ENCODE data around the gene ZDHHC7. TPM values are rescaled to one million over a fixed set of nuclear protein-coding genes. Genes with fewer than 3 reads are reported as not detected.
"Not testable (repeated sequence)": the region's sequence is repeated elsewhere in the genome, so short reads cannot be mapped to it uniquely, and the experiment has no call there.

The ZDHHC7 gene
- total and polyA plus RNA-seq, 4 donors: 2.5 to 14.9 (median 12.1) TPM

GRCh38 chr16:84940670-84941551 is 70.4 kb downstream of the ZDHHC7 start:
- Histone ChIP-seq H3K9me3 (ENCODE audit: control insufficient read depth in 4 of 4, low read length in 3 of 4) (no peaks in the 10 kb centered on the region), H3K27me3 (ENCODE audit: control insufficient read depth in 4 of 4, insufficient read depth in 4 of 4, low read length in 3 of 4) (no peaks in the 10 kb centered on the region), H3K4me3 (ENCODE audit: low read depth in 1 of 3, low read length in 3 of 3) (no peak overlapping the region), H3K36me3 (ENCODE audit: control insufficient read depth in 4 of 4, insufficient read depth in 3 of 4, low read depth in 1 of 4, low read length in 3 of 4) (no peaks in the 10 kb centered on the region), H3K4me1 (ENCODE audit: control insufficient read depth in 4 of 4, insufficient read depth in 4 of 4, low read length in 3 of 4) (peaks cover 0 to 2% (median 0%) of the 10 kb centered on the region in 4 donors), H3K27ac (ENCODE audit: low read depth in 1 of 2, low read length in 2 of 2) (no peak overlapping the region), H3K9ac (ENCODE audit: low read depth in 1 of 2, low read length in 2 of 2) (no peak overlapping the region)
- WGBS: 82% methylated on average over 41 of the region's 41 CpGs
- no peak for TF ChIP-seq JUND (IDR thresholded peaks at IDR 0.05)
- no peak for TF ChIP-seq GABPA (IDR thresholded peaks at IDR 0.05 in 1 of 2, conservative IDR thresholded peaks at IDR 0.05 in 1 of 2)
- no peak for TF ChIP-seq FOXA2 (IDR thresholded peaks at IDR 0.05)
- no peak for TF ChIP-seq ZBTB33 (IDR thresholded peaks at IDR 0.05)
- TF ChIP-seq FOXA1 (IDR thresholded peaks at IDR 0.05): no peak
- no peak for TF ChIP-seq RXRA (IDR thresholded peaks at IDR 0.05)
- TF ChIP-seq YY1 (IDR thresholded peaks at IDR 0.05): no peak
- TF ChIP-seq ATF3 (IDR thresholded peaks at IDR 0.05): no peak
- TF ChIP-seq NR2F2 (IDR thresholded peaks at IDR 0.05): no peak
- TF ChIP-seq HNF4A (conservative IDR thresholded peaks at IDR 0.05): no peak
- TF ChIP-seq TAF1 (conservative IDR thresholded peaks at IDR 0.05): no peak
- TF ChIP-seq MAX (IDR thresholded peaks at IDR 0.05): no peak
- TF ChIP-seq SP1 (IDR thresholded peaks at IDR 0.05): no peak
- TF ChIP-seq CTCF (IDR thresholded peaks at IDR 0.05; ENCODE audit: low read depth, low read length, missing input control): no peak
- no peak for TF ChIP-seq HNF4G (IDR thresholded peaks at IDR 0.05)
- no peak for TF ChIP-seq RAD21 (IDR thresholded peaks at IDR 0.05)
- TF ChIP-seq REST (IDR thresholded peaks at IDR 0.05): no peak
- no peak for TF ChIP-seq EGR1 (IDR thresholded peaks at IDR 0.05; ENCODE audit: low read depth in 2 of 2)
- no peak for DNase-seq (ENCODE audit: low spot score)

GRCh38 chr16:84938616-84939015 is 72.7 kb downstream of the ZDHHC7 start:
- H3K36me3 ChIP-seq (ENCODE audit: control insufficient read depth in 4 of 4, insufficient read depth in 3 of 4, low read depth in 1 of 4, low read length in 3 of 4); H3K9me3 ChIP-seq (ENCODE audit: control insufficient read depth in 4 of 4, low read length in 3 of 4); H3K4me3 ChIP-seq (ENCODE audit: low read depth in 1 of 3, low read length in 3 of 3); H3K9ac ChIP-seq (ENCODE audit: low read depth in 1 of 2, low read length in 2 of 2); H3K27ac ChIP-seq (ENCODE audit: low read depth in 1 of 2, low read length in 2 of 2); DNase-seq (ENCODE audit: low spot score); H3K27me3 ChIP-seq (ENCODE audit: control insufficient read depth in 4 of 4, insufficient read depth in 4 of 4, low read length in 3 of 4): not testable (repeated sequence)
- WGBS: 89% methylated on average over 6 of the region's 6 CpGs
- H3K4me1 ChIP-seq (ENCODE audit: control insufficient read depth in 4 of 4, insufficient read depth in 4 of 4, low read length in 3 of 4): peaks cover 7 to 12% (median 8%) of the 10 kb centered on the region in 4 donors

Data from liver (tissue), 9 donors.